ENCODE data around the gene RMND1. TPM values are rescaled to one million over a fixed set of nuclear protein-coding genes. Genes with fewer than 3 reads are reported as not detected.

RMND1 gene
- total RNA-seq, 1 experiment from 2014 or later, result 19.3 TPM

DNA sequence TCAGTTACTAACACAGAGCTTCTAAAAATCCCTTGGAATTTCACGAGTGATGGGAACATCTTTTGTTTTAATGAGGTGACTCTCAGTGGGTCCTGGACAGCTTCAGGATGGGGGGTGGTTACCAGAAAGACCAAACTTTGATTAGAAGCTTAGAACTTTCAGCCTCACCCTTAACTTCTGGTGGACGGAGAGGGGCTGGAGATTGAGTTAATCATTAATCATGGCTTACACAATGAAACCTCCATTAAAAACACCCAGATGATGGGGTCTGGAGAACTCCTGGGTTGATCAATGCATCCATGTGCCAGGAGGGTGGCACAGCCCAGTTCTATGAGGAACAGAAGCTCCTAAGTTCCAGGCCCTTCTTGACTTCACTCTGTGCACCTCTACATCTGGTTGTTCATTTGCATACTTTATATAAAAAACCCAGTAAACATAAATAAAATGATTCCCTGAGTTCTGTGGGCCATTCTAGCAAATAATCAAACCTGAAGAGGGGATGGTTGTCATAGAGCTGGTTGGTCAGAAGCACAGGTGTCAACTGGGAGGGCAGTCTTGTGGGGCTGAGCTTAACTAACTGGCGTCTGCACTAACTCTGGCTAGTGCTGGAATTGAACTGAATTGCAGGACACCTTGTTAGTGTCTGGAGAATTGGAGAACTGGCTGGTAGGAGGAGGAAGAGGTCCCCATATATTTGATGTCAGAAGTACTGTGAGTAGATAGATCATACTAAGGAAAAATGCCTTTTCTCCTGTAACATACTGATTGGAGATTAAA lies 10.3 kb downstream of the RMND1 start:
- ChIA-PET POLR2A (ENCODE audit: unreplicated experiment) (no interaction called here), CTCF (interaction anchor here (0.6 to 0.7 kb wide), 2 partner anchors 70 to 546 kb away, joined by 3 to 8 read pairs; no protein-coding TSS in a partner anchor)
- no TSS peak for BruUV-seq (replicated peaks)
- Histone ChIP-seq H3K79me2 (ENCODE audit: low read depth) (peaks cover 49% of the 10 kb centered on the region), H3K27me3 (ENCODE audit: insufficient read depth, low read depth) (no peaks in the 10 kb centered on the region), H3K9me3 (ENCODE audit: insufficient read depth, low read depth) (no peaks in the 10 kb centered on the region), H3K4me2 (no peak overlapping the region), H3K4me3 (no peak overlapping the region), H3K27ac (no peak overlapping the region), H3K36me3 (ENCODE audit: low read depth) (peaks cover 8% of the 10 kb centered on the region; the same call in 1 of the 2 replicates), H3K9me2 (ENCODE audit: insufficient read depth) (no peaks in the 10 kb centered on the region), H2AFZ (no peak overlapping the region), H3F3A (ENCODE audit: insufficient read depth, low read depth) (peaks cover 16% of the 10 kb centered on the region), H4K20me1 (ENCODE audit: insufficient read depth) (peaks cover 11% of the 10 kb centered on the region; the same call in 1 of the 2 replicates), H3K4me1 (replicated peaks; ENCODE audit: insufficient read depth) (peaks cover 23% of the 10 kb centered on the region)
- intact Hi-C loops (cut with micrococcal nuclease; ENCODE audit: unreplicated experiment), result loop anchor here (5.0 kb wide), 1 partner anchor 826 kb away; no protein-coding TSS in a partner anchor
- no peak for DNase-seq
- TF ChIP-seq, protein P1, sequence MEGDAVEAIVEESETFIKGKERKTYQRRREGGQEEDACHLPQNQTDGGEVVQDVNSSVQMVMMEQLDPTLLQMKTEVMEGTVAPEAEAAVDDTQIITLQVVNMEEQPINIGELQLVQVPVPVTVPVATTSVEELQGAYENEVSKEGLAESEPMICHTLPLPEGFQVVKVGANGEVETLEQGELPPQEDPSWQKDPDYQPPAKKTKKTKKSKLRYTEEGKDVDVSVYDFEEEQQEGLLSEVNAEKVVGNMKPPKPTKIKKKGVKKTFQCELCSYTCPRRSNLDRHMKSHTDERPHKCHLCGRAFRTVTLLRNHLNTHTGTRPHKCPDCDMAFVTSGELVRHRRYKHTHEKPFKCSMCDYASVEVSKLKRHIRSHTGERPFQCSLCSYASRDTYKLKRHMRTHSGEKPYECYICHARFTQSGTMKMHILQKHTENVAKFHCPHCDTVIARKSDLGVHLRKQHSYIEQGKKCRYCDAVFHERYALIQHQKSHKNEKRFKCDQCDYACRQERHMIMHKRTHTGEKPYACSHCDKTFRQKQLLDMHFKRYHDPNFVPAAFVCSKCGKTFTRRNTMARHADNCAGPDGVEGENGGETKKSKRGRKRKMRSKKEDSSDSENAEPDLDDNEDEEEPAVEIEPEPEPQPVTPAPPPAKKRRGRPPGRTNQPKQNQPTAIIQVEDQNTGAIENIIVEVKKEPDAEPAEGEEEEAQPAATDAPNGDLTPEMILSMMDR (conservative IDR thresholded peaks at IDR 0.05), result no peak
- no peak for TF ChIP-seq EZH2 (IDR thresholded peaks at IDR 0.05; ENCODE audit: low read depth)

DNA sequence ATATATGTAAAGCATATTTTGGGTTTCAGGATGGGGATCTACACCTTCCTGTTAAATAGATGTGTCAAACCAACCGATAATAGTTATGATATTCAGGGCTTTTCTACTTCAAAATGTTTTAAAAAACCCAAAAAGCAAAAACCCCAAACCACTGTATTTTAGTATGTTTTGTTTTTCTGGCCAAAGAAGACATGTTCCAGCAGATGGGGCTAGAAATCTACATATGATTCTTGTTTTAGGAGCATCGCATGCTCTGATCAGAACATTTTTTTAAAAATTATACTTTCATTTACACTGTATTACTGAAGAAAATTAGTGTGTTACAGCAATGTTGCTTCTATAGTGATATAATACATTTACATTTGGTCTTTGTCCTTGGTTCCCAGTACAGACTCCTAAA lies 11.0 kb downstream of the RMND1 start:
- H4K20me1 ChIP-seq (ENCODE audit: insufficient read depth), result peaks cover 11% of the 10 kb centered on the region; the same call in 1 of the 2 replicates
- TF ChIP-seq, protein P1 (conservative IDR thresholded peaks at IDR 0.05), result no peak; the same call in 1 of the 2 replicates
- no peak for TF ChIP-seq EZH2 (IDR thresholded peaks at IDR 0.05; ENCODE audit: low read depth)
- intact Hi-C loops (cut with micrococcal nuclease; ENCODE audit: unreplicated experiment), result loop anchor here (5.0 kb wide), 1 partner anchor 826 kb away; no protein-coding TSS in a partner anchor
- no peaks in the 10 kb centered on the region for H3K27me3 ChIP-seq (ENCODE audit: insufficient read depth, low read depth)
- no peak overlapping the region for H3K4me3 ChIP-seq
- H3K36me3 ChIP-seq (ENCODE audit: low read depth), result peaks cover 8% of the 10 kb centered on the region; the same call in 1 of the 2 replicates
- H3K4me1 ChIP-seq (replicated peaks; ENCODE audit: insufficient read depth), result peaks cover 17% of the 10 kb centered on the region
- H3K4me2 ChIP-seq, result no peak overlapping the region
- no peak for DNase-seq
- H3K9me3 ChIP-seq (ENCODE audit: insufficient read depth, low read depth), result no peaks in the 10 kb centered on the region
- ChIA-PET CTCF (no interaction called here), POLR2A (ENCODE audit: unreplicated experiment) (interaction anchor here (0.6 kb wide), 1 partner anchor 84 kb away, joined by 3 read pairs; no protein-coding TSS in a partner anchor)
- H3K9me2 ChIP-seq (ENCODE audit: insufficient read depth), result no peaks in the 10 kb centered on the region
- peaks cover 12% of the 10 kb centered on the region; the same call in 1 of the 2 replicates for H3F3A ChIP-seq (ENCODE audit: insufficient read depth, low read depth)
- no peak overlapping the region for H3K27ac ChIP-seq
- BruUV-seq (replicated peaks), result no TSS peak
- peaks cover 53% of the 10 kb centered on the region for H3K79me2 ChIP-seq (ENCODE audit: low read depth)
- H2AFZ ChIP-seq, result no peak overlapping the region

DNA sequence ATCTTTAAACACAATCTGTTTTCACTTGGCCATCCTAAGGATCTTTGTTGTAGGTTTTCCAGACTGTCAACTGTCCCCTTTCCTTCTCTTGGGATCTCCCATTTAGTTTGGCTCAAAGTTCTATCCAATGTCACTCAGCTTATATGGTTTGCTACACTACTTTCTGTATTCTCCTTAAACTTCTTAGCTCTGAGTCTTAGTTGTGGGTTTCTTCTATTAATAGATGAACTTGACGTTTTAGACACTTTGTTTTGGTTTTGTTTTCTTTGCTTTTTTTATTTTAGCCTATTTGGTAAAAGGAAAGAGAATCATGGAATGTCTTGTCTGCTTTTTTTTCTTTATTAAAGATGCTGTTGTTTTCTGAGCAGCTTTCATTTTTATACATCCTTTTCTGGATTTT lies 11.4 kb downstream of the RMND1 start:
- peaks cover 12% of the 10 kb centered on the region; the same call in 1 of the 2 replicates for H3F3A ChIP-seq (ENCODE audit: insufficient read depth, low read depth)
- H3K36me3 ChIP-seq (ENCODE audit: low read depth), result peaks cover 8% of the 10 kb centered on the region; the same call in 1 of the 2 replicates
- H3K79me2 ChIP-seq (ENCODE audit: low read depth), result peaks cover 52% of the 10 kb centered on the region
- TF ChIP-seq EZH2 (IDR thresholded peaks at IDR 0.05; ENCODE audit: low read depth), result no peak
- TF ChIP-seq, protein P1 (conservative IDR thresholded peaks at IDR 0.05), result no peak
- no peak overlapping the region for H2AFZ ChIP-seq
- no TSS peak for BruUV-seq (replicated peaks)
- no peak overlapping the region for H3K4me2 ChIP-seq
- H3K27ac ChIP-seq, result no peak overlapping the region
- H3K9me3 ChIP-seq (ENCODE audit: insufficient read depth, low read depth), result no peaks in the 10 kb centered on the region
- no peak overlapping the region for H3K4me3 ChIP-seq
- H3K4me1 ChIP-seq (replicated peaks; ENCODE audit: insufficient read depth), result peaks cover 13% of the 10 kb centered on the region
- intact Hi-C loops (cut with micrococcal nuclease; ENCODE audit: unreplicated experiment), result loop anchor here (5.0 kb wide), 1 partner anchor 827 kb away; no protein-coding TSS in a partner anchor
- no peak for DNase-seq
- ChIA-PET CTCF (no interaction called here), POLR2A (ENCODE audit: unreplicated experiment) (interaction anchor here (0.6 kb wide), 1 partner anchor 84 kb away, joined by 3 read pairs; no protein-coding TSS in a partner anchor)
- no peaks in the 10 kb centered on the region for H3K9me2 ChIP-seq (ENCODE audit: insufficient read depth)
- no peaks in the 10 kb centered on the region for H3K27me3 ChIP-seq (ENCODE audit: insufficient read depth, low read depth)
- H4K20me1 ChIP-seq (ENCODE audit: insufficient read depth), result peaks cover 11% of the 10 kb centered on the region; the same call in 1 of the 2 replicates

Data from PC-9 (cell line).